ENCODE results near the gene PSME4. TPM values are rescaled to one million over a fixed set of nuclear protein-coding genes. Genes with fewer than 3 reads are reported as not detected.

PSME4 gene, protein sequence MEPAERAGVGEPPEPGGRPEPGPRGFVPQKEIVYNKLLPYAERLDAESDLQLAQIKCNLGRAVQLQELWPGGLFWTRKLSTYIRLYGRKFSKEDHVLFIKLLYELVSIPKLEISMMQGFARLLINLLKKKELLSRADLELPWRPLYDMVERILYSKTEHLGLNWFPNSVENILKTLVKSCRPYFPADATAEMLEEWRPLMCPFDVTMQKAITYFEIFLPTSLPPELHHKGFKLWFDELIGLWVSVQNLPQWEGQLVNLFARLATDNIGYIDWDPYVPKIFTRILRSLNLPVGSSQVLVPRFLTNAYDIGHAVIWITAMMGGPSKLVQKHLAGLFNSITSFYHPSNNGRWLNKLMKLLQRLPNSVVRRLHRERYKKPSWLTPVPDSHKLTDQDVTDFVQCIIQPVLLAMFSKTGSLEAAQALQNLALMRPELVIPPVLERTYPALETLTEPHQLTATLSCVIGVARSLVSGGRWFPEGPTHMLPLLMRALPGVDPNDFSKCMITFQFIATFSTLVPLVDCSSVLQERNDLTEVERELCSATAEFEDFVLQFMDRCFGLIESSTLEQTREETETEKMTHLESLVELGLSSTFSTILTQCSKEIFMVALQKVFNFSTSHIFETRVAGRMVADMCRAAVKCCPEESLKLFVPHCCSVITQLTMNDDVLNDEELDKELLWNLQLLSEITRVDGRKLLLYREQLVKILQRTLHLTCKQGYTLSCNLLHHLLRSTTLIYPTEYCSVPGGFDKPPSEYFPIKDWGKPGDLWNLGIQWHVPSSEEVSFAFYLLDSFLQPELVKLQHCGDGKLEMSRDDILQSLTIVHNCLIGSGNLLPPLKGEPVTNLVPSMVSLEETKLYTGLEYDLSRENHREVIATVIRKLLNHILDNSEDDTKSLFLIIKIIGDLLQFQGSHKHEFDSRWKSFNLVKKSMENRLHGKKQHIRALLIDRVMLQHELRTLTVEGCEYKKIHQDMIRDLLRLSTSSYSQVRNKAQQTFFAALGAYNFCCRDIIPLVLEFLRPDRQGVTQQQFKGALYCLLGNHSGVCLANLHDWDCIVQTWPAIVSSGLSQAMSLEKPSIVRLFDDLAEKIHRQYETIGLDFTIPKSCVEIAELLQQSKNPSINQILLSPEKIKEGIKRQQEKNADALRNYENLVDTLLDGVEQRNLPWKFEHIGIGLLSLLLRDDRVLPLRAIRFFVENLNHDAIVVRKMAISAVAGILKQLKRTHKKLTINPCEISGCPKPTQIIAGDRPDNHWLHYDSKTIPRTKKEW (N-terminal part only)
- polyA plus RNA-seq (ENCODE audit: insufficient read length in 3 of 3), result 10 to 100 TPM; 53.9 to 71.3 (median 54.5) TPM
- long read RNA-seq, donor 1, partial matches to known transcripts, result 58 of 98 reads
- long read RNA-seq, donor 1, other reads (novel, unspliced or antisense), result 40 of 98 reads
- long read RNA-seq, donor 2, partial matches to known transcripts, result 12 of 12 reads
- long read RNA-seq, donor 2, other reads (novel, unspliced or antisense), result 0 of 12 reads
- long read RNA-seq, donor 3, partial matches to known transcripts, result 17 of 17 reads
- long read RNA-seq, donor 3, other reads (novel, unspliced or antisense), result 0 of 17 reads
- long read RNA-seq, donor 4, partial matches to known transcripts, result 27 of 60 reads
- long read RNA-seq, donor 4, other reads (novel, unspliced or antisense), result 33 of 60 reads
- long read RNA-seq, donor 5, result 0 reads
- long read RNA-seq, donor 6, partial matches to known transcripts, result 31 of 52 reads
- long read RNA-seq, donor 6, other reads (novel, unspliced or antisense), result 21 of 52 reads
- long read RNA-seq, donor 7, partial matches to known transcripts, result 5 of 5 reads
- long read RNA-seq, donor 7, other reads (novel, unspliced or antisense), result 0 of 5 reads
- long read RNA-seq, donor 8, partial matches to known transcripts, result 5 of 5 reads
- long read RNA-seq, donor 8, other reads (novel, unspliced or antisense), result 0 of 5 reads
- long read RNA-seq, donor 9, partial matches to known transcripts, result 12 of 12 reads
- long read RNA-seq, donor 9, other reads (novel, unspliced or antisense), result 0 of 12 reads
- long read RNA-seq, donor 10, partial matches to known transcripts, result 39 of 66 reads
- long read RNA-seq, donor 10, other reads (novel, unspliced or antisense), result 27 of 66 reads
- long read RNA-seq, donor 11, partial matches to known transcripts, result 26 of 39 reads
- long read RNA-seq, donor 11, other reads (novel, unspliced or antisense), result 12 of 39 reads
- long read RNA-seq, donor 12, partial matches to known transcripts, result 24 of 24 reads
- long read RNA-seq, donor 12, other reads (novel, unspliced or antisense), result 0 of 24 reads
- long read RNA-seq, donor 13, result 0 reads
- long read RNA-seq, donor 14, result 0 reads
- long read RNA-seq, donor 15, partial matches to known transcripts, result 17 of 17 reads
- long read RNA-seq, donor 15, other reads (novel, unspliced or antisense), result 0 of 17 reads
- long read RNA-seq, donor 16, partial matches to known transcripts, result 22 of 22 reads
- long read RNA-seq, donor 16, other reads (novel, unspliced or antisense), result 0 of 22 reads

DNA sequence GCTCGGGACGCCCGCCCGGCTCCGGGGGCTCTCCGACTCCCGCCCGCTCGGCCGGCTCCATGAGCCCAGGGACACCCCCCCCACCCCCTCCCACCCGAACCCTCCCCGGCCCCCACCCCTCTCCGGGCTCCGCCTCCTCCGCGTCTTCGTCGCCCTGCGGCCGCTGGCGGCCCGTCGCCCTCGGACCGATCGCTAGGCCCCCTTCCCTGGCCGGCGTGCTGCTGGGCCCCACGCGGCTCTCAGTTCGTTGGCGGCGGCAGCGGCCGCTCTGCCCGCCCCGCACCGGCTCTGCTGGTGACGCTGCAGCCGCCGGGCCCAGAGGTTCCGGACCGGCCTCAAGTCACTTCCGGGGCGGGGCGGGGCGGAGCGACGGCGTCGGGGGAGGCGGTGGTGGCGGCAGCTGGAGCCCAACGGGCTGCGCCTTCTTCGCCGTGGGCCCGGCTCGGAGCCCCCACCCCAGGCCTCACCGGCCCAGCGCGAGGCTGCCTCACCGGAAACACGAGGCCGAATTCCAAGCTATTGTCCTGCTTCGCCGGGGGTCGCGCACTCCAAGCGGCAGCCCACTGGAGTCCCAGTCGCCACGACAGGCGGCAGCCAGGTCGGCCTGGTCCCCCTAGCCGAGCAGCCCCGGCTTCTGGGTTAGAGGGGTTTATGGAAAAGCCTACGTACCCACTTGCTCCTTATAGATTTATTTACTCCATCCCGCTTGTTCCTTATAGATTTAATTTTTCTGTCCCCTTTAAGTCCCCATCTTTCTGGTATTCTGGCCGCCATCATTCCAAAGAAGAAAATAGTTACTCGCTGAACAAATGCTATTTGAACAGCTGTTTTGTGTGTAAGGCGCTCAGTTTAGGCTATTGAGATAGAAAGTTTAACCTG is at the start of gene PSME4:
Gene PSME4 (minus strand): TSS at position 270 of the 879 bp plus-strand sequence. CDS start 209 bp downstream, at position 61.
- peak; percentile 94 for DNase-seq

DNA sequence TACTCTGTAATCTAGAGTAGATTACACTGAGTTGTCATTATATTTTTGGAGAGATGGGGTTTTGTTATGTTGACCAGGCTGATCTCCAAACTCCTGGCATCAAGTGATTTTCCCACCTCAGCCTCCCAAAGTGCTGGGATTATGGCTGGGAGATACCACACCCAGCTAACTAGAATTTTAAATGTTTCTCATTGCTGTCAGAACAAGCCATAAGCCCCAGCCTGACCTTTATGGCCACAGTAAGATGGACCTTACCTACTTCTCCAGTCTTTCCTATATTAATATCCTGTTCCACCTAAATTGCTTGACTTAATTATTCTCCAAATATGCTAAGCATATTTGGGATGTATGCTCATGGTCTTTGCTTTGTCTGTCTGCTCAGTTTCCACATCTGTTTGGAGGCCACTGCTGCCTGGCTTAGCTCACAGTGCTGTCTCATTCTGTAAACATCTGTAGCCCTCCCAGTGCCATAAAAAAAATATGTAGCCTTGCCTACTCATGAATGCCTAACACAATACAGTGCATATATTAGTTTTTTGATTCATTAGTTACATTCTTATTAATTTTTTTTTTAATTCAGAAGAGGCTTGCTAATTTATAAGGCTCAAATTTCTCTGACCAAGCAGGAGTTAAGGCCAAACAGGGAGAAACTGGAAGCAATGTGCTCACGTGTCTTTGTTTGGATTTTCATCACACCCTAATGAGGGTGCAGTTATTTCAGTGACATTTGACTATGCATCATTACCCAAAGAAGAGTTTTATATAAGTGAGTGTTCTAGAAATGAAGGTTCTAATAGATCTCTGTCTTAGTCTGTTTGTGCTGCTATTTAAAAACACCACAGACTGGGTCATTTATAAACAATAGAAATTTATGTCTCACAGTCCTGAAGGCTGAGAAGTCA is 45.3 kb upstream of the PSME4 start:
- no peak for DNase-seq

DNA sequence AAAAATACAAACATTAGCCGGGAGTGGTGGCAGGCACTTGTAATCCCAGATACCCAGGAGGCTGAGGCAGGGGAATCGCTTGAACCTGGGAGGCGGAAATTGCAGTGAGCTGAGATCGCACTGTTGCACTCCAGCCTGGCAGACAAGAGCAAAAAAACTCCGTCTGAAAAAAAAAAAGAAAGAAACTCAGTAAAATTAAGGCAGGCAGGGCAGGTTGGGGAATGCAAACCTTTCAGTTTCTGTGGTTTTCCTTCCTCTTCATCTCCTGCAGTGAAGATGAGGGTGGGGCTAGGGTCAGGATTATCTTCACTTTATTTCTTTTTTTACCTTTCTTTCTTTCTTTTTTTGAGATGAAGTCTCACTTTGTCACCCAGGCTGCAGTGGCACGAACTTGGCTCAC is 43.2 kb upstream of the PSME4 start:
- DNase-seq, result no peak

DNA sequence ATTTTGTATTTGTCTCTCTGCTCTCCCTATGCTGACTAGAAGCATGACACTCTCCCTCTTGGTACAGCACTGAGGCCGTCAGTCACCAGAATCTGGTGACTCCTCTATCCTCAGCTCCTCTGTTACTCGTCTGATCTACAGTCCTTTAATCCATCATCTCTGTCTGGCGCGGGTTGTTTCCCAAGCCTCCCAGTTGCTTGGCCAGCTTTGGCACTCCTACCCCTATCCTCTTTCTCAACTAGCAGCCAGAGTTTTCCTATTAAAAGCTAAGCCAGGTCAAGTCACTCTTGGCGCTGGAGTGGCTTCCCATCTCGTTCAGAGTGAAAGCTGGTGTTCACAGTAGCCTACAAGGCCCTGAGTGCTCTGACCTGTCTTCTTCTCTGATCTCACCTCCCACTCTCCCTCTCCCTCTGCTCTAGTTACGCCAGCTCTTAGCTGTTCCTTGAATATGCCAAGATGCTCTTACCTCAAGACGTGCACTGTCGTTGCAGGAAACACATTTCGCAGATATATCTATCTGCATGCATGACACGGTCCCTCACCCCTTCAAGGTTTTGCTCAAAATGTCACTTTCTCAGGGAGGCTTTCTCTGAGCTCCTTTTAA is 41.8 kb upstream of the PSME4 start:
- DNase-seq, result no peak

DNA sequence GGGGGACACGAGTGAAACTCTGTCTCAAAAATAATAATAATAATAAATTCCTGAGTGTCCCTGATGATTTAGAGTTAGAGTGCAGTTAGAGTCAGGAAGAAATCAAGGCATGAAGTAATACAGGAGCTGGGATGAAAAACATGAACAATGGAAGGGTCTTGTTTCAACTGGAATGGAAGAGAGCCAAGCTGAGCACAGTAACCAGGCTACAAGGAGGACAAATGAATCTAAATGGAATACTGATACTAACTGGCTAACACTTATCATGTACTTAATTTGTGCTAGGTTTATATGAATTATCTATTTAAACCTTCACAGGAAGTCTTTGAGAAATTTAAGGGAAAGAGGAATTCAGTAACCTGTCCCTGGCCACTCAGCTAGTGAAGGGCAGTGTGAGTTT is 38.8 kb upstream of the PSME4 start:
- DNase-seq, result no peak

DNA sequence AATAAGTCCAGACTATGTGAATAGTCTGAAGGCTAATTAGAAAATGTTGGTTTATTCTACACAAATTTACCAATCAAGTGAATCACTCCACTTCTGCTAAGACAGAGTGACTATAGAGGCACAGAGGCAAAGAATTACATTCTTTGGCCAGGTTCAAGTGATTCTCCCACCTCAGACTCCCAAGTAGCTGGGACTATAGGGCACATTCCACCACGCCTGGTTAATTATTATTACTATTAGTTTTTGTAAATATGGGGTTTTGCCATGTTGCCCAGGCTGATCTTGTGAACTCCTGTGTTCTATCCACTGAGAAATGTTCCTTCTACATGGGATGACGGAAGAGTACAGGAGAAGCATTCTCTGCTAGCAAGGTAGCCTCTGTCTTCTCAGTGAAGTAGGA is 37.6 kb upstream of the PSME4 start:
- DNase-seq, result no peak

DNA sequence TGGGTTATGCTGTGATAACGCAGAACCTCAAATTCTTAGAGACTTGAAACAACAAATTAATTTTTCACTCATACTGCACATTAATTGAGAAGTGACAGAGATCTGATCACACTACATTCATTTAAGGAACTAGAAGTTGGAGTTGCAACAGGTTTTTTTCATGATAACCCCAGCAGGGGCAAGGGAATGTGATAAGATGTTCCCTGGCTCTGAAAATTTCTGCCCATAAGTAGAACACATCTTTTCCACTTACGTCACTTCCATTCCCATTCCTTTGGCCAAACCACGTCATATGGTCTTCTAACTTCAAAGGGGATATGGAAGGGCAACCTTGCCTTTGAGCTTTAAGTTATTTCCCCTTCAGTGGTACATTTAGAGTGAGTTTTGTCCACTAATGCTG is 29.7 kb upstream of the PSME4 start:
- DNase-seq, result no peak

DNA sequence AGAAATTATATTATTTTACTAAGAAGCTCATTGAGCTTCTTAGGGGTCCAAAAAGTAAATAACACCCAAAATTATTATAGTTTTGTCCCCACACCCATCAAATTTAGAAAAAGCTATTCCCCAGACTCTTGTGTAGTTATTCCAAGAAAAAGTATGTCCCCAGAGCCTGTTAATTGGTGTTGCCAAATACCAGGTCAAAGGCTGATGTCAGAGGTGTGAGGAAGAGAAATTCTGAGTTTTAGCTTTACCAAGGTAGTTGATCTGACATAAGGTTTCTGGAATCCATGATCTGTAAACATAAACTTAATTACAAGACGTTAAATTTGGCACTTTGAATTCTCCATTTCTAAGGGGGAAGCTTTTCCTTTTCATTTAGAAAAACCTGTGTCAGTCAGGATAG is 29.3 kb upstream of the PSME4 start:
- no peak for DNase-seq

DNA sequence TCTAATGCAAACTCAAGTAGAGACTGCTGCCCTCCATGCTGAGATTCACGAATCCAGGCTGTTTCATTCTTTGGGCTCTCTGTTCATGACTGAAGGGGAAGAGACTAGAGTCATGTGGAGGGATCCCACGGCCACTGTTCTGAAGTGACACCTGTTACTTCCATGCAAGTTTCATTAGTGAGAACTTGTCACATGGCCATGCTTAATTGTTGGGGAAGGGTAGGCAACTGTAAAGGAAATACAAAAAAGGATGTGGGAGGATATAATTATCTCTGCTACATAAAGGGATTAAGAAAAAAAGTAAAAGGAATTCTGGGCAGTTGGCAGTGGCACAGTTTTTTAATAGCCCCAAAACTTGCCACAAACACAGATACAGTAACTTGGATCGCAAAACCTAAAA is 28.0 kb upstream of the PSME4 start:
- no peak for DNase-seq

DNA sequence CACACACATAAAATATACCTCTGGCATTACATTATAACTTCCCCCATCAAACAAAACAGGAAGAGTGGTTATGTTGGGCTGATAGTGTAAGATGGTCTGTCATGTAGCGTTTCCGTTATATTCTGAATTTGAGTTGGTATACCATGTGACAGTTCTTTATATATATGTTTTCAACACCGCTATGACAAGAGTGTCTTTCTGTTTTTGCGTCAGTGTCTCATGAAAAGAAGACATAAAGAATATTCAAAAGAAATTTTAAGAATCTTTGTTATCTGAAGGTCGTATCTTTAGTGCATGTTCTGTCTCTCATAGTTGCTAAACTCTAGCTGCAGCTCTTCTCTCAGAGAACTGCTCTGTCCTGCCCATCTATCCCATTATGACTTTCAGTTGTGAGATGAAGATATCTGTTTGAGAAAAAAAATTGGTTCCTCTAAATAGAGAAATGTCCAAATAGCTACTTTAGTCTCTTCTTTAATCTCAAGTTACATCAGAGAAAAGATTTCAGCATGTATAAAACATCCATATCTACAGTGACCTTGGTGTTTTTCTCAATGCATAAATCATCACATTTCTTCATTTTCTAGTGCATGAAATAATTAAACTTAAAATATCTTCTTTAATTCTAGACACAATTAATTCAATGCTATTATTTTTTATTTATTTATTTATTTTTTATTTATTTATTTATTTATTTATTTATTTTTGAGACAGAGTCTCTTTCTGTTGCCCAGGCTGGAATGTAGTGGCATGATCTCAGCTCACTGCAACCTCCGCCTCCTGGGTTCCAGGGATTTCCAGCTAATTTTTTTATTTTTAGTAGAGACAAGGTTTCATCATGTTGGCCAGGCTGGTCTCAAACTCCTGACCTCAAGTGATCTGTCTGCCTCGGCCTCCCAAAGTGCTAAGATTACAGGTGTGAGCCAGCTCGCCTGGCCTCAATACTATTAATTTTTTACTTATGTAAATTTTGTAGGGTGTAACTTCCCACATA is 24.3 kb upstream of the PSME4 start:
- no peak for DNase-seq

DNA sequence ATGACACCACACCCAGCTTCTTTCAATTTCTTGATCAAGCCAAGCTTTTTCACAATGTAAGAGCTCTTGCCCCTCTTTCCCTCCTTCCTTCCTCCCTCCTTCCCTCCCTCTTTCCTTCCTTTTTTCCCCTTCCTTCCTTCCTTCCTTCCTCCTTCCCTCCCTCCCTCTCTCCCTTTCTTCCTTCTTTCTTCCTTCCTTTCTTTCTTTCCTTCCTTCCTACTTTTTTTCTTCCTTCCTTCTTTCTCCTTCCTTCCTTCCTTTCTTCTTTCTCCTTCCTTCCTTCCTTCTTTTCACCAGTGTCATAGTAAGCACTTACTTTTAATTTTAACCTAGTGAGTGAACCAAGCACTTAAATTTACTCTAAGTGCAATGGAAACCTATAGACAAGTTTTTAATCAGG is 21.2 kb upstream of the PSME4 start:
- no peak for DNase-seq

DNA sequence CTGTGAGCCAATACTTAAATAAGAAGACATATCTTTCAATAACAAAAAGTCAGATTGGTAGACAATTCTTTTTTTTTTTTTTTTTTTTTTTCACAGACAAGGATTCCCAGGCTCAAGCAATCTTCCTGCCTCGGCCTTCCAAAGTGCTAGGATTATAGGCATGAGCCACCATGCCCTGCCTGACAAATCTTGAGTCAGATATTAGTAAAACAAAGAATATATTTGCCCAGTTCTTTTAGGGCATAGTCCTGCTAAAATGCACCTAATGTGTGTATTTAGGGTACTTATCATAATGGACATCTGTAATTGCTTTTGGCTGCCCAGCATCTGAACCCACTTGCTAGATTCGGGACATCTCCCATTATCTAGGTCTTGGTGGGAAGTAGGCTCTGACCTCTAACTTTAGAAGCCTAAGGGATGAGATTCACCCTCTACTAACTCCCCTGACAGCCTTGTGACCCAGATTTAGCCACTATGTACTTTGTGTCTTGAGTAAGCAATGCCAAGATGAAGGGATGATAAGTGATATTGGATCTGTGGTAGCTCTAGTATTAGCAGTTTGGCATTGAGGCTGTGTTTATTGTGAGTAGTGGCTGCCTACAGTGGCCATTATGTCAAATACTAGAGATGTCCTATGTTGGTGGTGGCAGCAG is 18.5 kb upstream of the PSME4 start:
- DNase-seq, result no peak

DNA sequence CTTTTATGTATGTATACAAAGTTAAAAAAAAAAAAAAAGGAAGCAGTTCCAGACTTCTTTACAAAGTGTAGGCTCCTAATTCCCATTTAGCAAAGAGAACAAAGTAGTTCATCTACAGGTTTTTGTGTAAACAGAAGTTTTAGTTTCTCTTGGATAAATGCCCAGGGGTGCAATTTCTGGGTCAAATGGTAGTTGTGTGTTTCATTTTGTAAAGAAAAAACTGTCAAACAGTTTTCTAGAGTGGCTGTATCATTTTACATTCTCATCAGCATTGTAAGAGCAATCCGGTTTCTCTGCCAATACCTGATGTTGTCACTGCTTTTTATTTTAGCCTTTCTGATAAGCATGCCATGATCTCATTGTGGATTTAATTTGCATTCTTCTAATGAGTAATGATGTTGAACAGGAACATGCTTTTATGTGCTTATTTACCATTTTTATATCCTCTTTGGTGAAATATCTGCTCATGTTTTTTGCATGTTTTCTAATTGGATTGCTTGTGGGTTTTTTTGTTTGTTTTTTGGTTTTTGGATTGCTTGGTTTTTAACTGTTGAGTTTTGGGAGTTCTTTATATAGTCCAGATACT is 16.6 kb upstream of the PSME4 start:
- DNase-seq, result peak; percentile 38

DNA sequence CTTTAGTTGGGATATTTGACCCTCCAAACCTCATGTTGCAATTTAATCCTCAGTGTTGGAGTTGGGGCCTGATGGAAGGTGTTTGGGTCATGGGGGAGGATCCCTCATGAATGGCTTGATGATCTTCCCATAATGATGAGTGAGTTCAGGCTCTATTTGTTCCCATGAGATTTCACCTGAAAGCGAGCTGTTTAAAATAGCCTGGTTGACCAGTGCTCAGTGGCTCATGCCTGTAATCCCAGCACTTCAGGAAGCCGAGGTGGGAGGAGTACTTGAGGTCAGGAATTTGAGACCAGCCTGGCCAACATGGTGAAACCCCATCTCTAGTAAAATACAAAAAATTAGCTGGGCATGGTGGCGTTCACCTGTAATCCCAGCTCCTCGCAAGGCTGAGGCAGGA is 14.9 kb upstream of the PSME4 start:
- DNase-seq, result peak; percentile 29
